ENCODE measurements around the gene FETUB. TPM values are rescaled to one million over a fixed set of nuclear protein-coding genes. Genes with fewer than 3 reads are reported as not detected.

Gene FETUB
- total RNA-seq, 1 experiment from 2014 or later: not detected

DNA sequence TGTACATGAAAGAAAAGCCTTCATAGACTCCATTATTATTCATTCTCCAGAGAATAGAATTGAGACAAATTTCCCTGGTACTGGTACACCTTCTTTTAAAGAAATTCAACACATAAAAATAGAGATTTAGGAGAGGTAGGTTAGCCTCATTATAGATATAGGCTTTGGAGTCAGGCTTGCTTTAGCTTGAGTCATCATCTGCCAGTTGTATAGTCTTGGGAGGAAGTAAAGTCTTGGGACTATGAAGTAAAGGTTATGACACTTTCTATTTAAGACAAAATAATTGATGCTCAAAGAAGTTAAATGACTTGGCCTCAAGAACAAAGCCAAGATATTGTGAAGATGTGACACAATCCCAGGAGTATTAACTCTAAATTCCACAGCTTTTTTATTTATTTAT lies 30.0 kb downstream of the FETUB start:
- no peak overlapping the region for H3K9ac ChIP-seq (ENCODE audit: low read length)
- H3K9me2 ChIP-seq (replicated peaks; ENCODE audit: low read length): no peaks in the 10 kb centered on the region
- H3K36me3 ChIP-seq (ENCODE audit: low read depth, low read length): no peaks in the 10 kb centered on the region
- no TSS peak for BruUV-seq (replicated peaks)
- POLR2A ChIA-PET (ENCODE audit: unreplicated experiment): no interaction called here
- TF ChIP-seq EZH2 (IDR thresholded peaks at IDR 0.05; ENCODE audit: low read length, unreplicated experiment) (no peak), EZH2phosphoT487 (IDR thresholded peaks at IDR 0.05; ENCODE audit: borderline replicate concordance, low read length) (no peak)
- TF ChIP-seq, protein P1, sequence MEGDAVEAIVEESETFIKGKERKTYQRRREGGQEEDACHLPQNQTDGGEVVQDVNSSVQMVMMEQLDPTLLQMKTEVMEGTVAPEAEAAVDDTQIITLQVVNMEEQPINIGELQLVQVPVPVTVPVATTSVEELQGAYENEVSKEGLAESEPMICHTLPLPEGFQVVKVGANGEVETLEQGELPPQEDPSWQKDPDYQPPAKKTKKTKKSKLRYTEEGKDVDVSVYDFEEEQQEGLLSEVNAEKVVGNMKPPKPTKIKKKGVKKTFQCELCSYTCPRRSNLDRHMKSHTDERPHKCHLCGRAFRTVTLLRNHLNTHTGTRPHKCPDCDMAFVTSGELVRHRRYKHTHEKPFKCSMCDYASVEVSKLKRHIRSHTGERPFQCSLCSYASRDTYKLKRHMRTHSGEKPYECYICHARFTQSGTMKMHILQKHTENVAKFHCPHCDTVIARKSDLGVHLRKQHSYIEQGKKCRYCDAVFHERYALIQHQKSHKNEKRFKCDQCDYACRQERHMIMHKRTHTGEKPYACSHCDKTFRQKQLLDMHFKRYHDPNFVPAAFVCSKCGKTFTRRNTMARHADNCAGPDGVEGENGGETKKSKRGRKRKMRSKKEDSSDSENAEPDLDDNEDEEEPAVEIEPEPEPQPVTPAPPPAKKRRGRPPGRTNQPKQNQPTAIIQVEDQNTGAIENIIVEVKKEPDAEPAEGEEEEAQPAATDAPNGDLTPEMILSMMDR (conservative IDR thresholded peaks at IDR 0.05; ENCODE audit: low read depth, low read length): no peak
- no peak overlapping the region for H3K4me2 ChIP-seq (ENCODE audit: low read length)
- H3K79me2 ChIP-seq (ENCODE audit: low read length): no peaks in the 10 kb centered on the region
- no peak overlapping the region for H3K4me3 ChIP-seq (ENCODE audit: low read length)
- intact Hi-C loops (cut with micrococcal nuclease): no loop called here
- 0 out of 2 replicates have a peak overlapping the region, but pooled peaks have one; percentile 3 for H3K27ac ChIP-seq (ENCODE audit: low read length)
- no peaks in the 10 kb centered on the region for H3K9me3 ChIP-seq (ENCODE audit: low read length)
- peaks cover 12% of the 10 kb centered on the region for H3K4me1 ChIP-seq (ENCODE audit: insufficient read depth, low read length)
- ATAC-seq (no peak), DNase-seq (peak; percentile 13)
- H3K27me3 ChIP-seq (ENCODE audit: low read length): peaks cover 9% of the 10 kb centered on the region; the same call in 1 of the 2 replicates
- CTCF ChIA-PET: no interaction called here
- H4K20me1 ChIP-seq (ENCODE audit: low read length): no peaks in the 10 kb centered on the region
- H2AFZ ChIP-seq (ENCODE audit: low read length): no peak overlapping the region
- H3F3A ChIP-seq (ENCODE audit: low read length, unreplicated experiment): no peaks in the 10 kb centered on the region

DNA sequence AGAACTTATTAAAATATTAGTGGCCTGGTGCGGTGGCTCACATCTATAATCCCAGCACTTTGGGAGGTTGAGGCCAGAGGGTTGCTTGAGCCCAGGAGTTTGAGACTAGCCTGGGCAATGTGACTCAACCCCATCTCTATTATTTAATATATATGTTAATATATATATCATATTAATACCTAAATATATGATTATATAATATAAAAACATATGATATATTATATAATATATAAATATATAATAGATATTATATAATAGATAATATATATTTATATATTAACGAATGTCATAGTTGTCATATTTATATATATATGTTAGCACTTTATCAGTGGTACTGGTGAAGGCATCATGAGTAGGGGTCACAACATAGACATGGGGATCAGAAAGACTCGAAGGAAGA lies 30.9 kb downstream of the FETUB start:
- Histone ChIP-seq H3K27me3 (ENCODE audit: low read length) (peaks cover 9% of the 10 kb centered on the region; the same call in 1 of the 2 replicates), H4K20me1 (ENCODE audit: low read length) (no peaks in the 10 kb centered on the region), H3K36me3 (ENCODE audit: low read depth, low read length) (no peaks in the 10 kb centered on the region), H3K9me3 (ENCODE audit: low read length) (no peaks in the 10 kb centered on the region), H3F3A (ENCODE audit: low read length, unreplicated experiment) (no peaks in the 10 kb centered on the region), H3K79me2 (ENCODE audit: low read length) (no peaks in the 10 kb centered on the region), H2AFZ (ENCODE audit: low read length) (no peak overlapping the region), H3K4me3 (ENCODE audit: low read length) (no peak overlapping the region), H3K9ac (ENCODE audit: low read length) (no peak overlapping the region), H3K4me2 (ENCODE audit: low read length) (no peak overlapping the region), H3K4me1 (ENCODE audit: insufficient read depth, low read length) (peaks cover 12% of the 10 kb centered on the region), H3K27ac (ENCODE audit: low read length) (no peak overlapping the region), H3K9me2 (replicated peaks; ENCODE audit: low read length) (no peaks in the 10 kb centered on the region)
- no peak for ATAC-seq
- DNase-seq: no peak
- POLR2A ChIA-PET (ENCODE audit: unreplicated experiment): no interaction called here
- TF ChIP-seq, protein P1 (conservative IDR thresholded peaks at IDR 0.05; ENCODE audit: low read depth, low read length): no peak
- TF ChIP-seq EZH2 (IDR thresholded peaks at IDR 0.05; ENCODE audit: low read length, unreplicated experiment) (no peak), EZH2phosphoT487 (IDR thresholded peaks at IDR 0.05; ENCODE audit: borderline replicate concordance, low read length) (no peak)
- CTCF ChIA-PET: no interaction called here
- BruUV-seq (replicated peaks): no TSS peak
- intact Hi-C loops (cut with micrococcal nuclease): no loop called here

DNA sequence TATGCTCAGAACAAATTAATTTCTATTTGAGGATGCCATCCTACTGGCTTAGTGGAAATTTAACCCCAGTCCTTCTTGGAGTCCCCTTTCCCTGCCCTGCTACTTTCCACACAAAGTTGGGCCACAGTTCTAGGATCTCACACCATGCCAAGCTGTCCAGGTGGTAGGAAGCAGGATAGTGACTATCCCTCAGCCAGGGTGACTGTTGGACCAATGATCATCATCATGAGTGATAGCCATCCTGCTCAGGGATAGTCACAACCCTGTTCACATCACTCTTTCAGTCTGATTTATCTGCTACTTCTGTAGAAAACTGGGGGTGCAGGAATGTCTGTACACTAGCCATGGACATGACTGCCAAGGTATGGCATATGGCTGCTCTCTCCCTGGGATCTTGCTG lies 38.4 kb downstream of the FETUB start:
- no peak overlapping the region for H3K9ac ChIP-seq (ENCODE audit: low read length)
- H3K4me1 ChIP-seq (ENCODE audit: insufficient read depth, low read length): no peaks in the 10 kb centered on the region
- H3K9me3 ChIP-seq (ENCODE audit: low read length): no peaks in the 10 kb centered on the region
- ATAC-seq (no peak), DNase-seq (no peak)
- TF ChIP-seq EZH2 (IDR thresholded peaks at IDR 0.05; ENCODE audit: low read length, unreplicated experiment): no peak
- no peak for TF ChIP-seq EZH2phosphoT487 (IDR thresholded peaks at IDR 0.05; ENCODE audit: borderline replicate concordance, low read length)
- TF ChIP-seq, protein P1 (conservative IDR thresholded peaks at IDR 0.05; ENCODE audit: low read depth, low read length): no peak
- H3K79me2 ChIP-seq (ENCODE audit: low read length): no peaks in the 10 kb centered on the region
- no peaks in the 10 kb centered on the region for H3K9me2 ChIP-seq (replicated peaks; ENCODE audit: low read length)
- H3F3A ChIP-seq (ENCODE audit: low read length, unreplicated experiment): no peaks in the 10 kb centered on the region
- no peaks in the 10 kb centered on the region for H3K36me3 ChIP-seq (ENCODE audit: low read depth, low read length)
- H3K27me3 ChIP-seq (ENCODE audit: low read length): peaks cover 8% of the 10 kb centered on the region; the same call in 1 of the 2 replicates
- CTCF ChIA-PET: no interaction called here
- no peak overlapping the region for H3K27ac ChIP-seq (ENCODE audit: low read length)
- no peak overlapping the region for H3K4me2 ChIP-seq (ENCODE audit: low read length)
- no TSS peak for BruUV-seq (replicated peaks)
- POLR2A ChIA-PET (ENCODE audit: unreplicated experiment): no interaction called here
- H2AFZ ChIP-seq (ENCODE audit: low read length): no peak overlapping the region
- no peaks in the 10 kb centered on the region for H4K20me1 ChIP-seq (ENCODE audit: low read length)
- H3K4me3 ChIP-seq (ENCODE audit: low read length): no peak overlapping the region
- intact Hi-C loops (cut with micrococcal nuclease): no loop called here

Measured in PC-3 (cell line).